ENCODE data around the gene PABPC4L.

GRCh38 chr4:134201216-134202161, at the start of gene PABPC4L:
- TF ChIP-seq POLR2A (IDR thresholded peaks at IDR 0.05) (no peak), CTCF (IDR thresholded peaks at IDR 0.05) (no peak), POLR2AphosphoS5 (IDR thresholded peaks at IDR 0.05; ENCODE audit: insufficient read depth in 1 of 2, low read depth in 1 of 2) (peak in 1 of 2 donors; percentile 37)

All from vagina (tissue), 2 donors.